ENCODE measurements around the gene FARSB.

GRCh38 chr2:222673883-222674282, 18.0 kb upstream of the FARSB start:
- TF ChIP-seq GATA3 (IDR thresholded peaks at IDR 0.05; ENCODE audit: low read depth, low read length) (no peak), GATA2 (IDR thresholded peaks at IDR 0.05; ENCODE audit: low read depth, low read length) (no peak)
